ENCODE results near the gene DNAJB2.
"Not testable (repeated sequence)": the region's sequence is repeated elsewhere in the genome, so short reads cannot be mapped to it uniquely, and the experiment has no call there.

Gene DNAJB2

GRCh38 chr2:219285894-219286425 lies 6.8 kb downstream of the DNAJB2 start:
- Histone ChIP-seq H3K79me2 (ENCODE audit: low read length) (no peaks in the 10 kb centered on the region), H4K20me1 (ENCODE audit: insufficient read depth, low read length) (no peaks in the 10 kb centered on the region), H3K4me1 (ENCODE audit: low read length) (no peaks in the 10 kb centered on the region), H3K9me3 (replicated peaks; ENCODE audit: insufficient read depth, low read length) (no peaks in the 10 kb centered on the region), H3F3A (ENCODE audit: insufficient read depth, low read length) (no peaks in the 10 kb centered on the region), H3K27ac (ENCODE audit: low read length) (no peak overlapping the region), H3K27me3 (replicated peaks; ENCODE audit: insufficient read depth, low read length) (0 out of 2 replicates have a peak, but pooled peaks cover 8% of the 10 kb centered on the region), H3K4me3 (ENCODE audit: low read length) (no peak overlapping the region), H3K9ac (ENCODE audit: low read length) (no peak overlapping the region), H3K9me2 (replicated peaks; ENCODE audit: insufficient read depth, low read length) (no peaks in the 10 kb centered on the region), H3K36me3 (replicated peaks; ENCODE audit: insufficient read depth, low read length) (no peaks in the 10 kb centered on the region), H2AFZ (ENCODE audit: low read length) (no peak overlapping the region), H3K4me2 (ENCODE audit: low read depth, low read length) (no peak overlapping the region)
- TF ChIP-seq CTCF (IDR thresholded peaks at IDR 0.05; ENCODE audit: low read length) (no peak), EZH2 (optimal IDR thresholded peaks at IDR 0.05; ENCODE audit: low read depth, low read length) (no peak), EZH2phosphoT487 (IDR thresholded peaks at IDR 0.05; ENCODE audit: low read length) (no peak)
- no peak for DNase-seq

- no peak overlapping the region for H2AFZ ChIP-seq (ENCODE audit: low read length)
Observed at GRCh38 chr2:219286436-219287115, 7.4 kb downstream of the DNAJB2 start.

GRCh38 chr2:219287116-219287440 lies 7.9 kb downstream of the DNAJB2 start:
- not testable (repeated sequence) for H3F3A ChIP-seq (ENCODE audit: insufficient read depth, low read length); H3K36me3 ChIP-seq (replicated peaks; ENCODE audit: insufficient read depth, low read length); H3K79me2 ChIP-seq (ENCODE audit: low read length); H3K9me3 ChIP-seq (replicated peaks; ENCODE audit: insufficient read depth, low read length); H3K9me2 ChIP-seq (replicated peaks; ENCODE audit: insufficient read depth, low read length); H3K4me1 ChIP-seq (ENCODE audit: low read length); DNase-seq; H3K9ac ChIP-seq (ENCODE audit: low read length); H3K4me2 ChIP-seq (ENCODE audit: low read depth, low read length); H3K4me3 ChIP-seq (ENCODE audit: low read length); H2AFZ ChIP-seq (ENCODE audit: low read length); H3K27ac ChIP-seq (ENCODE audit: low read length); H4K20me1 ChIP-seq (ENCODE audit: insufficient read depth, low read length)
- H3K27me3 ChIP-seq (replicated peaks; ENCODE audit: insufficient read depth, low read length): peaks cover 16% of the 10 kb centered on the region

More at GRCh38 chr2:219286436-219287115, 7.4 kb downstream of the DNAJB2 start:
- DNase-seq: no peak
- Histone ChIP-seq H3K27me3 (replicated peaks; ENCODE audit: insufficient read depth, low read length) (peaks cover 11% of the 10 kb centered on the region), H3K9me2 (replicated peaks; ENCODE audit: insufficient read depth, low read length) (no peaks in the 10 kb centered on the region), H3K9ac (ENCODE audit: low read length) (no peak overlapping the region), H3F3A (ENCODE audit: insufficient read depth, low read length) (no peaks in the 10 kb centered on the region), H4K20me1 (ENCODE audit: insufficient read depth, low read length) (no peaks in the 10 kb centered on the region), H3K79me2 (ENCODE audit: low read length) (no peaks in the 10 kb centered on the region), H3K4me2 (ENCODE audit: low read depth, low read length) (no peak overlapping the region), H3K27ac (ENCODE audit: low read length) (no peak overlapping the region), H3K9me3 (replicated peaks; ENCODE audit: insufficient read depth, low read length) (no peaks in the 10 kb centered on the region), H3K4me1 (ENCODE audit: low read length) (no peaks in the 10 kb centered on the region), H3K4me3 (ENCODE audit: low read length) (no peak overlapping the region), H3K36me3 (replicated peaks; ENCODE audit: insufficient read depth, low read length) (no peaks in the 10 kb centered on the region)
- no peak for TF ChIP-seq EZH2 (optimal IDR thresholded peaks at IDR 0.05; ENCODE audit: low read depth, low read length)
- TF ChIP-seq CTCF (IDR thresholded peaks at IDR 0.05; ENCODE audit: low read length): no peak
- TF ChIP-seq EZH2phosphoT487 (IDR thresholded peaks at IDR 0.05; ENCODE audit: low read length): no peak

GRCh38 chr2:219287580-219288265 lies 8.6 kb downstream of the DNAJB2 start:
- no peak overlapping the region for H3K9ac ChIP-seq (ENCODE audit: low read length)
- DNase-seq: no peak
- H3K36me3 ChIP-seq (replicated peaks; ENCODE audit: insufficient read depth, low read length): no peaks in the 10 kb centered on the region
- no peak overlapping the region for H3K4me2 ChIP-seq (ENCODE audit: low read depth, low read length)
- no peaks in the 10 kb centered on the region for H3K4me1 ChIP-seq (ENCODE audit: low read length)
- no peak overlapping the region for H3K27ac ChIP-seq (ENCODE audit: low read length)
- no peak overlapping the region for H3K4me3 ChIP-seq (ENCODE audit: low read length)
- no peaks in the 10 kb centered on the region for H3K9me2 ChIP-seq (replicated peaks; ENCODE audit: insufficient read depth, low read length)
- peaks cover 22% of the 10 kb centered on the region for H3K27me3 ChIP-seq (replicated peaks; ENCODE audit: insufficient read depth, low read length)
- no peaks in the 10 kb centered on the region for H3K9me3 ChIP-seq (replicated peaks; ENCODE audit: insufficient read depth, low read length)
- H4K20me1 ChIP-seq (ENCODE audit: insufficient read depth, low read length): no peaks in the 10 kb centered on the region
- H3K79me2 ChIP-seq (ENCODE audit: low read length): no peaks in the 10 kb centered on the region
- TF ChIP-seq EZH2phosphoT487 (IDR thresholded peaks at IDR 0.05; ENCODE audit: low read length): no peak
- TF ChIP-seq EZH2 (optimal IDR thresholded peaks at IDR 0.05; ENCODE audit: low read depth, low read length): no peak
- no peak for TF ChIP-seq CTCF (IDR thresholded peaks at IDR 0.05; ENCODE audit: low read length)
- no peak overlapping the region for H2AFZ ChIP-seq (ENCODE audit: low read length)
- H3F3A ChIP-seq (ENCODE audit: insufficient read depth, low read length): no peaks in the 10 kb centered on the region
